ENCODE data around the gene DENND2A.

DNA sequence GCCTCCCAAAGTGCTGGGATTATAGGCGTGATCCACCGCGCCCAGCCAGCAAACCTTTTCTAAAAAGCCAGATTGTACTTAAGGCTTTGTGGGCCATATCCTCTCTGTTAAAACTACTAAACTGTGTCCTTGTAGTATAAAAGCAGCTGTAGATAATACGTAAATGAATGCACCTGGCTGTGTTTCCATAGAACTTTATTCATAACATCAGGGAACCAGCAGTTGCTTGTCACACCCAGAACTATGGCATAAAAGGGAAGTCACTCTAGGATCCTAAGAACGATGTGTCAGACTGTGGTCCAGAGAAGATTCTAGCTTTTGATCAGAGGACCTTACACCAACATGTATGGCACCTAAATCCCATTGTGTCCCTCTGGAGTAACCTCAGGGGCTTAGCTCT is 63.0 kb downstream of the DENND2A start:
- TF ChIP-seq CTCF (IDR thresholded peaks at IDR 0.05 in 8 of 11, conservative IDR thresholded peaks at IDR 0.05 in 3 of 11) (no peak), POLR2A (IDR thresholded peaks at IDR 0.05) (no peak)

All from spleen (tissue), 7 donors.